PC-9 (cell line): Measurements from ENCODE around the gene SENP8. TPM values are rescaled to one million over a fixed set of nuclear protein-coding genes. Genes with fewer than 3 reads are reported as not detected.

Experiments
- BruUV-seq: library from RNA; stranded (reverse); fragments of 400-500 nt; replicated peaks from 2 replicates; lab custom pipeline; 2021; lab: Mats Ljungman, UMichigan
- CTCF ChIA-PET: fragments of 300-600 bp; sonication (Branson Sonifier 250); formaldehyde crosslinking; loops from one replicate; lab custom pipeline; 2022; ENCODE audit warnings: antibody characterized with exemption; lab: Charles Lee
- POLR2A ChIA-PET: fragments of 300-600 bp; sonication (Branson Sonifier 250); formaldehyde crosslinking; loops from one replicate; lab custom pipeline; 2022; ENCODE audit warnings: antibody characterized with exemption; ENCODE audit not compliant: unreplicated experiment; lab: Charles Lee
- DNase-seq, 2 experiments: peaks; one replicate each; pipeline versions ENCODE4 v3.0.0 to v3.0.0-alpha.2; 2015 to 2022; ENCODE audit warnings: mixed read lengths in 1 of 2
- H2AFZ ChIP-seq: fragments of 200-600 bp; sonication (generic); 2 replicates; pipeline ENCODE4 v1.8.1; 2017; ENCODE audit warnings: antibody characterized with exemption
- H3F3A ChIP-seq: fragments of 200-600 bp; sonication (generic); 2 replicates; pipeline ENCODE4 v1.8.1; 2017; ENCODE audit warnings: antibody characterized with exemption, mild to moderate bottlenecking, low read depth; ENCODE audit not compliant: insufficient read depth
- H3K27ac ChIP-seq: fragments of 200-600 bp; sonication (generic); 2 replicates; pipeline ENCODE4 v1.6.1; 2016; ENCODE audit warnings: mixed run types
- H3K27me3 ChIP-seq: fragments of 200-600 bp; sonication (generic); 2 replicates; pipeline ENCODE4 v1.6.1; 2016; ENCODE audit warnings: low read depth, mixed run types; ENCODE audit not compliant: insufficient read depth
- H3K36me3 ChIP-seq: fragments of 200-600 bp; sonication (generic); 2 replicates; pipeline ENCODE4 v1.6.1; 2016; ENCODE audit warnings: low read depth, mixed run types
- H3K4me1 ChIP-seq: fragments of 200-600 bp; sonication (generic); replicated peaks from 2 replicates; pipeline ENCODE4 v1.6.1; 2016; ENCODE audit warnings: mixed run types; ENCODE audit not compliant: insufficient read depth
- H3K4me2 ChIP-seq: fragments of 200-600 bp; sonication (generic); 2 replicates; pipeline ENCODE4 v1.6.1; 2017; ENCODE audit warnings: mixed run types
- H3K4me3 ChIP-seq: fragments of 200-600 bp; sonication (generic); 2 replicates; pipeline ENCODE4 v1.6.1; 2016; ENCODE audit warnings: mixed run types
- H3K79me2 ChIP-seq: fragments of 200-600 bp; sonication (generic); 2 replicates; pipeline ENCODE4 v1.6.1; 2017; ENCODE audit warnings: low read depth, mixed run types
- H3K9me2 ChIP-seq: fragments of 200-600 bp; sonication (generic); 2 replicates; pipeline ENCODE4 v1.8.1; 2017; ENCODE audit warnings: mild to moderate bottlenecking; ENCODE audit not compliant: insufficient read depth
- H3K9me3 ChIP-seq: fragments of 200-600 bp; sonication (generic); 2 replicates; pipeline ENCODE4 v1.8.1; 2016; ENCODE audit warnings: low read depth; ENCODE audit not compliant: insufficient read depth
- H4K20me1 ChIP-seq: fragments of 200-600 bp; sonication (generic); 2 replicates; pipeline ENCODE4 v1.8.1; 2017; ENCODE audit not compliant: insufficient read depth
- EZH2 ChIP-seq: fragments of 200-600 bp; sonication (generic); IDR thresholded peaks from 2 replicates; pipeline ENCODE4 v1.8.0; 2017; ENCODE audit warnings: antibody characterized with exemption, low read depth
- intact Hi-C: fragments of 100-400 bp; cut with micrococcal nuclease; formaldehyde crosslinking; loops from one replicate; pipeline ENCODE4 v1.10.0; 2022; ENCODE audit not compliant: unreplicated experiment
- total RNA-seq: library from RNA; stranded (reverse); gene quantifications from 2 replicates; pipeline ENCODE4 v1.2.3, GENCODE V29; 2021
- TF ChIP-seq, protein P1 (sequence below): fragments of 200-600 bp; sonication (generic); conservative IDR thresholded peaks from 2 replicates; pipeline ENCODE4 v1.6.1; 2017; ENCODE audit warnings: mixed run types, antibody characterized with exemption, mild to moderate bottlenecking, moderate library complexity

SENP8 gene
- total RNA-seq, 1 experiment from 2014 or later, result 3.8 TPM

- Histone ChIP-seq H3K9me2 (no peaks in the 10 kb centered on the region), H4K20me1 (no peaks in the 10 kb centered on the region), H3K4me3 (no peak overlapping the region), H3K79me2 (no peaks in the 10 kb centered on the region), H3K4me2 (no peak overlapping the region), H3K27me3 (no peaks in the 10 kb centered on the region), H3K4me1 (no peaks in the 10 kb centered on the region), H2AFZ (no peak overlapping the region), H3K36me3 (no peaks in the 10 kb centered on the region), H3F3A (no peaks in the 10 kb centered on the region), H3K9me3 (no peaks in the 10 kb centered on the region), H3K27ac (no peak overlapping the region)
- POLR2A ChIA-PET, result no interaction called here
- intact Hi-C loops, result no loop called here
- TF ChIP-seq, protein P1, sequence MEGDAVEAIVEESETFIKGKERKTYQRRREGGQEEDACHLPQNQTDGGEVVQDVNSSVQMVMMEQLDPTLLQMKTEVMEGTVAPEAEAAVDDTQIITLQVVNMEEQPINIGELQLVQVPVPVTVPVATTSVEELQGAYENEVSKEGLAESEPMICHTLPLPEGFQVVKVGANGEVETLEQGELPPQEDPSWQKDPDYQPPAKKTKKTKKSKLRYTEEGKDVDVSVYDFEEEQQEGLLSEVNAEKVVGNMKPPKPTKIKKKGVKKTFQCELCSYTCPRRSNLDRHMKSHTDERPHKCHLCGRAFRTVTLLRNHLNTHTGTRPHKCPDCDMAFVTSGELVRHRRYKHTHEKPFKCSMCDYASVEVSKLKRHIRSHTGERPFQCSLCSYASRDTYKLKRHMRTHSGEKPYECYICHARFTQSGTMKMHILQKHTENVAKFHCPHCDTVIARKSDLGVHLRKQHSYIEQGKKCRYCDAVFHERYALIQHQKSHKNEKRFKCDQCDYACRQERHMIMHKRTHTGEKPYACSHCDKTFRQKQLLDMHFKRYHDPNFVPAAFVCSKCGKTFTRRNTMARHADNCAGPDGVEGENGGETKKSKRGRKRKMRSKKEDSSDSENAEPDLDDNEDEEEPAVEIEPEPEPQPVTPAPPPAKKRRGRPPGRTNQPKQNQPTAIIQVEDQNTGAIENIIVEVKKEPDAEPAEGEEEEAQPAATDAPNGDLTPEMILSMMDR, result no peak
- no peak for TF ChIP-seq EZH2
- no peak for DNase-seq
- BruUV-seq, result no TSS peak
- CTCF ChIA-PET, result interaction anchor here (0.7 kb wide), 1 partner anchor 199 kb away, joined by 3 read pairs; no protein-coding TSS in a partner anchor
Observed at GRCh38 chr15:72146221-72146620, 28.0 kb downstream of the SENP8 start.

GRCh38 chr15:72146934-72147333 lies 28.7 kb downstream of the SENP8 start:
- H3K4me3 ChIP-seq, result no peak overlapping the region
- no peaks in the 10 kb centered on the region for H3K9me3 ChIP-seq
- POLR2A ChIA-PET, result no interaction called here
- H3K79me2 ChIP-seq, result no peaks in the 10 kb centered on the region
- H3K27ac ChIP-seq, result no peak overlapping the region
- H4K20me1 ChIP-seq, result no peaks in the 10 kb centered on the region
- H3K4me1 ChIP-seq, result no peaks in the 10 kb centered on the region
- H3K27me3 ChIP-seq, result no peaks in the 10 kb centered on the region
- H2AFZ ChIP-seq, result no peak overlapping the region
- DNase-seq, result no peak
- no TSS peak for BruUV-seq
- H3F3A ChIP-seq, result no peaks in the 10 kb centered on the region
- CTCF ChIA-PET, result no interaction called here
- H3K36me3 ChIP-seq, result no peaks in the 10 kb centered on the region
- TF ChIP-seq, protein P1, result no peak
- TF ChIP-seq EZH2, result no peak
- H3K4me2 ChIP-seq, result no peak overlapping the region
- no peaks in the 10 kb centered on the region for H3K9me2 ChIP-seq
- intact Hi-C loops, result no loop called here

- no peak overlapping the region for H3K27ac ChIP-seq
- BruUV-seq, result no TSS peak
- H3K9me3 ChIP-seq, result no peaks in the 10 kb centered on the region
- H3K4me2 ChIP-seq, result no peak overlapping the region
- H3K36me3 ChIP-seq, result no peaks in the 10 kb centered on the region
- no peak for DNase-seq
- H4K20me1 ChIP-seq, result no peaks in the 10 kb centered on the region
- CTCF ChIA-PET, result no interaction called here
- intact Hi-C loops, result no loop called here
- no peaks in the 10 kb centered on the region for H3K9me2 ChIP-seq
- H3K4me3 ChIP-seq, result no peak overlapping the region
- no peaks in the 10 kb centered on the region for H3K79me2 ChIP-seq
- no peak for TF ChIP-seq EZH2
- TF ChIP-seq, protein P1, result no peak
- POLR2A ChIA-PET, result no interaction called here
- no peaks in the 10 kb centered on the region for H3K4me1 ChIP-seq
- H3F3A ChIP-seq, result no peaks in the 10 kb centered on the region
- no peak overlapping the region for H2AFZ ChIP-seq
- H3K27me3 ChIP-seq, result no peaks in the 10 kb centered on the region
Observed at GRCh38 chr15:72147418-72147817, 29.2 kb downstream of the SENP8 start.
